Measurements from ENCODE around the gene RANBP17.

GRCh38 chr5:171314728-171315385, 453.0 kb downstream of the RANBP17 start:
- TF ChIP-seq CTCF (IDR thresholded peaks at IDR 0.05) (no peak), EZH2 (IDR thresholded peaks at IDR 0.05) (peak; percentile 52), EZH2phosphoT487 (IDR thresholded peaks at IDR 0.05) (peak; percentile 68)
